ENCODE data around the gene ZRANB3.

GRCh38 chr2:135454608-135455007 lies 76.4 kb downstream of the ZRANB3 start:
- TF ChIP-seq TAF1 (IDR thresholded peaks at IDR 0.05; ENCODE audit: borderline replicate concordance, insufficient read depth, low read length) = no peak
- no peak for TF ChIP-seq SIN3A (IDR thresholded peaks at IDR 0.05; ENCODE audit: borderline replicate concordance, insufficient read depth, low read length)

All from PFSK-1 (cell line).